ENCODE measurements around the gene SRP14. TPM values are rescaled to one million over a fixed set of nuclear protein-coding genes. Genes with fewer than 3 reads are reported as not detected.
"Not testable (repeated sequence)": the region's sequence is repeated elsewhere in the genome, so short reads cannot be mapped to it uniquely, and the experiment has no call there.

SRP14 gene
- total and polyA plus RNA-seq, 7 donors, result 304 to 467 (median 342) TPM

- WGBS, 2 donors, result 94 to 96% methylated on average over 6 of the region's 6 CpGs
- no peak for DNase-seq
- no peak for TF ChIP-seq POLR2AphosphoS5 (IDR thresholded peaks at IDR 0.05)
- no peak for TF ChIP-seq EP300 (IDR thresholded peaks at IDR 0.05)
- TF ChIP-seq POLR2A (IDR thresholded peaks at IDR 0.05), result no peak
- TF ChIP-seq, protein P1, sequence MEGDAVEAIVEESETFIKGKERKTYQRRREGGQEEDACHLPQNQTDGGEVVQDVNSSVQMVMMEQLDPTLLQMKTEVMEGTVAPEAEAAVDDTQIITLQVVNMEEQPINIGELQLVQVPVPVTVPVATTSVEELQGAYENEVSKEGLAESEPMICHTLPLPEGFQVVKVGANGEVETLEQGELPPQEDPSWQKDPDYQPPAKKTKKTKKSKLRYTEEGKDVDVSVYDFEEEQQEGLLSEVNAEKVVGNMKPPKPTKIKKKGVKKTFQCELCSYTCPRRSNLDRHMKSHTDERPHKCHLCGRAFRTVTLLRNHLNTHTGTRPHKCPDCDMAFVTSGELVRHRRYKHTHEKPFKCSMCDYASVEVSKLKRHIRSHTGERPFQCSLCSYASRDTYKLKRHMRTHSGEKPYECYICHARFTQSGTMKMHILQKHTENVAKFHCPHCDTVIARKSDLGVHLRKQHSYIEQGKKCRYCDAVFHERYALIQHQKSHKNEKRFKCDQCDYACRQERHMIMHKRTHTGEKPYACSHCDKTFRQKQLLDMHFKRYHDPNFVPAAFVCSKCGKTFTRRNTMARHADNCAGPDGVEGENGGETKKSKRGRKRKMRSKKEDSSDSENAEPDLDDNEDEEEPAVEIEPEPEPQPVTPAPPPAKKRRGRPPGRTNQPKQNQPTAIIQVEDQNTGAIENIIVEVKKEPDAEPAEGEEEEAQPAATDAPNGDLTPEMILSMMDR (IDR thresholded peaks at IDR 0.05), result no peak
- no peaks in the 10 kb centered on the region for H3K27me3 ChIP-seq
- intact Hi-C loops (cut with DNase I), result no loop called here
- peaks cover 0 to 10% (median 4%) of the 10 kb centered on the region in 4 donors for H3K4me1 ChIP-seq
- no peaks in the 10 kb centered on the region for H3K9me3 ChIP-seq
- no peak overlapping the region for H3K4me3 ChIP-seq
- no peak overlapping the region for H3K27ac ChIP-seq
- H3K36me3 ChIP-seq, result peaks cover 17 to 90% (median 24%) of the 10 kb centered on the region in 4 donors
Observed at GRCh38 chr15:39997639-39998038, 41.3 kb downstream of the SRP14 start.

- no peak overlapping the region for H3K27ac ChIP-seq
- TF ChIP-seq POLR2A (IDR thresholded peaks at IDR 0.05) (no peak), EP300 (IDR thresholded peaks at IDR 0.05) (no peak), POLR2AphosphoS5 (IDR thresholded peaks at IDR 0.05) (no peak)
- TF ChIP-seq, protein P1 (IDR thresholded peaks at IDR 0.05), result no peak
- DNase-seq, result no peak
- no peaks in the 10 kb centered on the region for H3K27me3 ChIP-seq
- intact Hi-C loops (cut with DNase I), result no loop called here
- peaks cover 14 to 90% (median 28%) of the 10 kb centered on the region in 4 donors for H3K36me3 ChIP-seq
- H3K4me3 ChIP-seq, result no peak overlapping the region
- peaks cover 0 to 10% (median 4%) of the 10 kb centered on the region in 4 donors for H3K4me1 ChIP-seq
- no peaks in the 10 kb centered on the region for H3K9me3 ChIP-seq
- WGBS, 2 donors, result 98 to 100% methylated on average over 1 of the region's 1 CpG
Observed at GRCh38 chr15:39997031-39997430, 42.0 kb downstream of the SRP14 start.

- H3K27ac ChIP-seq; H3K4me1 ChIP-seq; H3K4me3 ChIP-seq; intact Hi-C loops (cut with DNase I); H3K27me3 ChIP-seq; DNase-seq; H3K9me3 ChIP-seq: not testable (repeated sequence)
- WGBS, 2 donors, result 98 to 100% methylated on average over 2 of the region's 2 CpGs
- H3K36me3 ChIP-seq, result peaks cover 16 to 90% (median 33%) of the 10 kb centered on the region in 4 donors
Observed at GRCh38 chr15:39996228-39996627, 42.8 kb downstream of the SRP14 start.

DNA sequence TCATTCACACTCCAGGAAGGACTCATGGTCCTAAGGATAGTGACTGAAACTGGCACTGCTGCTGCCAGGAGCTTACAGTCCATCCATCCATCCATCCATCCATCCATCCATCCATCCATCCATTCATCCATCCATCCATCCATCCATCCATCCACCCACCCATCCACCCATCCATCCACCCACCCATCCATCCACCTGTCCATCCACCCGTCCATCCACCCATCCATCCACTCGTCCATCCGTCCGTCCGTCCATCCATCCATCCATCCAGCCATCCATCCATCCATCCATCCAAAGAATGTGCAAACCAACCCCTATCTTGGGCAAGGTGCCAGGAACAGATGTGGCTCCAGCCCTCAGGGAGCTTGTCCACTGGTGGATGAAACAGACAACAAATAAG is 46.0 kb downstream of the SRP14 start:
- WGBS, 2 donors, result 95% methylated on average over 5 of the region's 5 CpGs
- not testable (repeated sequence) for H3K27me3 ChIP-seq
- peaks cover 34 to 98% (median 51%) of the 10 kb centered on the region in 4 donors for H3K36me3 ChIP-seq

DNA sequence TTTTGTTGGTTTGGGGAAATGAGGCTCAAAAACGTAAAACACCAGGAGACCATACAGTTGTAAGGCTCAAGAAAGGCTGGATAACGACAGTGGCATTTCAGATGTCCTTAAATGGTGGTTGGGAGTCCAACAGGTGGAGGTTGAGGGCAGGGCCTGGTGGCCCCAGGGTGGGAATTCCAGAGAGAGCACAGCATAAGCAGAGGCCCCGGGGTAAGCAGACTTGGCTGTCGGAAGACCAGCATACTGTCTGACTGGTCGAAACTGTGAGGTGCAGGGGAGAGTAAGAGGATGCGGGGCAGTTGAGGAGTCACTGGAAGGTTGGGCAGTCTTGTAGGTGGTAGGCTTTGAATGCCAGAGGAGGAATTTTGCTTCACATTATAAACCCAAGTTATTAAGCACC is 48.3 kb downstream of the SRP14 start:
- intact Hi-C loops (cut with DNase I), result no loop called here
- WGBS, 2 donors, result 80% methylated on average over 6 of the region's 6 CpGs
- H3K36me3 ChIP-seq, result peaks cover 25 to 98% (median 62%) of the 10 kb centered on the region in 4 donors

More for the DNA sequence above, 46.0 kb downstream of the SRP14 start:
- H3K4me1 ChIP-seq; DNase-seq; intact Hi-C loops (cut with DNase I); H3K9me3 ChIP-seq; H3K4me3 ChIP-seq; H3K27ac ChIP-seq: not testable (repeated sequence)

More for the DNA sequence above, 48.3 kb downstream of the SRP14 start:
- no peak overlapping the region for H3K4me3 ChIP-seq
- DNase-seq, result no peak
- H3K4me1 ChIP-seq, result no peaks in the 10 kb centered on the region
- no peaks in the 10 kb centered on the region for H3K27me3 ChIP-seq
- TF ChIP-seq, protein P1 (IDR thresholded peaks at IDR 0.05), result no peak
- TF ChIP-seq EP300 (IDR thresholded peaks at IDR 0.05) (no peak), POLR2AphosphoS5 (IDR thresholded peaks at IDR 0.05) (no peak), POLR2A (IDR thresholded peaks at IDR 0.05) (no peak)
- no peaks in the 10 kb centered on the region for H3K9me3 ChIP-seq
- H3K27ac ChIP-seq, result no peak overlapping the region

Data from sigmoid colon (tissue), 7 donors.